ENCODE data around the gene OR51E2. TPM values are rescaled to one million over a fixed set of nuclear protein-coding genes. Genes with fewer than 3 reads are reported as not detected.

Gene OR51E2
- total RNA-seq, 3 donors from 2014 or later = not detected

DNA sequence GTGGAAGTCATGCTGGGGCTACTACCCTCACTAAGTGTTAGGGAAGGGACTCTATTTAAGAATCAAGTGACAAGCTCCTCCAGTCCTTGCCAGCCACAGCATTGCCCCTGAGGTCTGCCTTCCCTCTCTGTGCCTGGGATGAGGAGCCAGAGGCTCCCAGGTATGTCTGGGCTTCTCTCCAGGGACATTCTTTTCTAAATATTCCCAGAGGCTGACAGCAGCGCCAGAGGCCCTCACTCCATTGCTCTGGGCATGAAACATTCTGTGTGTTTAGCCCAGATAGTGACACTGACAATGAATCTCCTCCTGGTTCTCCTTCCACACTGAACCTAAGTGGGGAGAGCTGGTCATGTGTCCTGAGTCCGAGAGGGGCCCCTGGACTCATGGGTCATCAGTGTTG lies 51.7 kb downstream of the OR51E2 start:
- no peaks in the 10 kb centered on the region for H3K9me3 ChIP-seq
- TF ChIP-seq POLR2A (IDR thresholded peaks at IDR 0.05) (no peak), POLR2AphosphoS5 (IDR thresholded peaks at IDR 0.05) (no peak)
- TF ChIP-seq, protein P1, sequence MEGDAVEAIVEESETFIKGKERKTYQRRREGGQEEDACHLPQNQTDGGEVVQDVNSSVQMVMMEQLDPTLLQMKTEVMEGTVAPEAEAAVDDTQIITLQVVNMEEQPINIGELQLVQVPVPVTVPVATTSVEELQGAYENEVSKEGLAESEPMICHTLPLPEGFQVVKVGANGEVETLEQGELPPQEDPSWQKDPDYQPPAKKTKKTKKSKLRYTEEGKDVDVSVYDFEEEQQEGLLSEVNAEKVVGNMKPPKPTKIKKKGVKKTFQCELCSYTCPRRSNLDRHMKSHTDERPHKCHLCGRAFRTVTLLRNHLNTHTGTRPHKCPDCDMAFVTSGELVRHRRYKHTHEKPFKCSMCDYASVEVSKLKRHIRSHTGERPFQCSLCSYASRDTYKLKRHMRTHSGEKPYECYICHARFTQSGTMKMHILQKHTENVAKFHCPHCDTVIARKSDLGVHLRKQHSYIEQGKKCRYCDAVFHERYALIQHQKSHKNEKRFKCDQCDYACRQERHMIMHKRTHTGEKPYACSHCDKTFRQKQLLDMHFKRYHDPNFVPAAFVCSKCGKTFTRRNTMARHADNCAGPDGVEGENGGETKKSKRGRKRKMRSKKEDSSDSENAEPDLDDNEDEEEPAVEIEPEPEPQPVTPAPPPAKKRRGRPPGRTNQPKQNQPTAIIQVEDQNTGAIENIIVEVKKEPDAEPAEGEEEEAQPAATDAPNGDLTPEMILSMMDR (IDR thresholded peaks at IDR 0.05) = no peak
- no peak overlapping the region for H3K4me3 ChIP-seq
- DNase-seq (ENCODE audit: low spot score in 2 of 2) = no peak
- no peaks in the 10 kb centered on the region for H3K36me3 ChIP-seq
- intact Hi-C loops (cut with DNase I; ENCODE audit: low total_unique reads) = no loop called here
- no peaks in the 10 kb centered on the region for H3K4me1 ChIP-seq
- no peaks in the 10 kb centered on the region for H3K27me3 ChIP-seq
- H3K27ac ChIP-seq = no peak overlapping the region

DNA sequence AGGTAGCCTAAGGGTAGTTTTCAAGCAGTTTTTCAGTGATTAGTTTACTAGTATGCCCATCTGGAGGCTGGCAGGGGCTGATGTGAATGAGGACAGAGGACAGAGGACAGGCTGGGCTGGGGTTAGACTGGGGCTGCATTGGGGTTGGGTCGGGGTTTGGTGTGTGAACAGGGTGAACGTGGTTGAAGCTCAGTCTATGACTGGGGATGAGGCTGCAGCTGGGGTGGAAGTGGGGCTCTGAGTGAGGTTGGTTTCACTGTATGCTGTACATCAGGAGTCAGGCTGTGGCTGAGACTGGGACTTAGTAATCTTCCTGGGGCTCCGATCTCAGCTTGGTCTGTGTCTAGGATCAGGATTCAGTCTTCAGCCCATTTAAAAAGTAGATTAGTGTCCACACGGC lies 53.4 kb downstream of the OR51E2 start:
- TF ChIP-seq POLR2AphosphoS5 (IDR thresholded peaks at IDR 0.05) (no peak), POLR2A (IDR thresholded peaks at IDR 0.05) (no peak)
- TF ChIP-seq, protein P1 (IDR thresholded peaks at IDR 0.05) = no peak
- Histone ChIP-seq H3K36me3 (no peaks in the 10 kb centered on the region), H3K27ac (no peak overlapping the region), H3K9me3 (no peaks in the 10 kb centered on the region), H3K4me1 (no peaks in the 10 kb centered on the region), H3K27me3 (no peaks in the 10 kb centered on the region), H3K4me3 (no peak overlapping the region)
- no peak for DNase-seq (ENCODE audit: low spot score in 2 of 2)
- intact Hi-C loops (cut with DNase I; ENCODE audit: low total_unique reads) = no loop called here

DNA sequence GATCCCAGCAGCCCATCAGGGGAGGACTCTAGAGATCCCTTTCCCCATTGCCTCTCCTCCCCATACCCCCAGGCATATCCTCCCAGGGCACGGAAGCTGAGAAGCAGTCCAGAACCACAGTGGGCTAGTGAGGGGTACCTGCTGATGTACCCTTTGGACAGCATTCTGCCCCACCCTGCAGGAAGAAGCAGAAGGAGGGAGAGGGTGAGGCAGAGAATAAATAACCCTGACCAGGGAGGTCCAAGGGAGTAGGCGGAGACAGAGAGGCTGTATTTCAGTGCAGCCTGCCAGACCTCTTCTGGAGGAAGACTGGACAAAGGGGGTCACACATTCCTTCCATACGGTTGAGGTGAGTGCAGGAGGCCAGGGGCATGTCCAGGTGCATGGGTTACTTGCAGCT lies 54.0 kb downstream of the OR51E2 start, which contains the start of gene OR51E1:
Gene OR51E1 (plus strand): TSS at position 301 of the 400 bp plus-strand sequence. CDS start 8,545 bp downstream, outside the sequence.
- Histone ChIP-seq H3K27ac (no peak within 1 kb of the TSS), H3K36me3 (no peaks in the 10 kb centered on the region), H3K4me3 (no peak within 1 kb of the TSS), H3K9me3 (no peaks in the 10 kb centered on the region), H3K4me1 (no peaks in the 10 kb centered on the region), H3K27me3 (no peaks in the 10 kb centered on the region)
- TF ChIP-seq POLR2AphosphoS5 (IDR thresholded peaks at IDR 0.05) (no peak), POLR2A (IDR thresholded peaks at IDR 0.05) (no peak)
- TF ChIP-seq, protein P1 (IDR thresholded peaks at IDR 0.05) = no peak
- DNase-seq (ENCODE audit: low spot score in 2 of 2) = no peak
- intact Hi-C loops (cut with DNase I; ENCODE audit: low total_unique reads) = loop anchor here (1.0 kb wide), 1 partner anchor 40 kb away; no protein-coding TSS in a partner anchor

DNA sequence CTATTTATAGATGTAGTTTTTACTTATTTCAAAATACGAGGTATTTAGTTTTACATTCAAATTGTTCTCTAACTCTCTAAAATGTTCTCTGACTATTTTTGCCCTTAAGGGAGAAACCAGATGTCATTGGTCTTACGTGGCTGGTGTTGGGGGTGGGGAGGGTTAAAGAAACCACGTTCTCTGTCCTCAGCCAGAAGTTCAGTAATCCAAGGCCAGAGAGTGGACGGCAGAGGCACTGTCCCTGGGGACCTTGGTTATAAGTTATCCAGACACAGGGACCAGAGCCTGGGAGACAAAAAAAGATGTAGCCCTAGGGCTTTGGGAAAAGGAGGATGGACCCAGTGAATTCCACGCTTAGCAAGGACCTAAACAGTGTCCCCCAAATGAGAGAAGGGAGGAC lies 54.6 kb downstream of the OR51E2 start:
- no peaks in the 10 kb centered on the region for H3K27me3 ChIP-seq
- H3K9me3 ChIP-seq = no peaks in the 10 kb centered on the region
- intact Hi-C loops (cut with DNase I; ENCODE audit: low total_unique reads) = loop anchor here (1.0 kb wide), 1 partner anchor 40 kb away; no protein-coding TSS in a partner anchor
- no peaks in the 10 kb centered on the region for H3K4me1 ChIP-seq
- H3K27ac ChIP-seq = no peak overlapping the region
- DNase-seq (ENCODE audit: low spot score in 2 of 2) = no peak
- H3K36me3 ChIP-seq = no peaks in the 10 kb centered on the region
- TF ChIP-seq POLR2AphosphoS5 (IDR thresholded peaks at IDR 0.05) (no peak), POLR2A (IDR thresholded peaks at IDR 0.05) (no peak)
- TF ChIP-seq, protein P1 (IDR thresholded peaks at IDR 0.05) = no peak
- H3K4me3 ChIP-seq = no peak overlapping the region

DNA sequence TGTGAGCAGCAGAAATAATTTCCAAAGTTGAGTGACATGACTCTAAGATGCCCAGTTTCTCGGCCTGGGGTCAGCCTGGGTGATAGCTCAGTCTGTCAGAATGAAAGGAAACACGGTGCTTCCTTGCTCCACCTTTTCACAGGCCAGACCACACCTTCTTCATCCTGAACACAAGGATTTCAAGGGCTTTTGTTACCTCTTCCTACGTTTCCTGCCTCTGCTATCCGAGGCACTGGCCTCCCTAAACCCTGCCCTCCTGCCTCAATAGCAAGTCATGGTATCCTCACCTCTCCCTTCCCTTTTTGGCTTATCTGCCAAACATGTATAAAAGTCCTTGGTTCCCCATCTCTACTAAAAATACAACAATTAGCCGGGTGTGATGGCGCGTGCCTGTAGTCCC lies 55.6 kb downstream of the OR51E2 start:
- intact Hi-C loops (cut with DNase I; ENCODE audit: low total_unique reads) = no loop called here

More for the DNA sequence above, 55.6 kb downstream of the OR51E2 start:
- H3K27ac ChIP-seq = no peak overlapping the region
- no peaks in the 10 kb centered on the region for H3K9me3 ChIP-seq
- no peaks in the 10 kb centered on the region for H3K36me3 ChIP-seq
- H3K4me3 ChIP-seq = no peak overlapping the region
- TF ChIP-seq POLR2AphosphoS5 (IDR thresholded peaks at IDR 0.05) (no peak), POLR2A (IDR thresholded peaks at IDR 0.05) (no peak)
- TF ChIP-seq, protein P1 (IDR thresholded peaks at IDR 0.05) = no peak
- H3K27me3 ChIP-seq = peaks cover 0 to 8% of the 10 kb centered on the region in 2 donors
- no peaks in the 10 kb centered on the region for H3K4me1 ChIP-seq
- DNase-seq (ENCODE audit: low spot score in 2 of 2) = no peak

Data from breast epithelium (tissue), 4 donors.